SU-DHL-6 (cell line): ENCODE measurements around the gene EDAR.

Experiments used
- H2AFZ ChIP-seq: fragments of 200-600 bp; sonication (generic); 2 replicates; pipeline ENCODE4 v1.6.1; 2014; ENCODE audit warnings: low read depth, mild to moderate bottlenecking, moderate library complexity, mixed read lengths, antibody characterized with exemption, low read length; ENCODE audit not compliant: severe bottlenecking
- H3F3A ChIP-seq: fragments of 200-600 bp; shearing (Covaris generic); 2 replicates; pipeline ENCODE4 v1.6.0; 2016; ENCODE audit warnings: antibody characterized with exemption, mild to moderate bottlenecking; ENCODE audit not compliant: insufficient read depth
- H3K27ac ChIP-seq: fragments of 200-600 bp; sonication (generic); 2 replicates; pipeline ENCODE4 v1.5.1; 2016; ENCODE audit warnings: low read depth, mild to moderate bottlenecking, low read length, moderate library complexity, mixed read lengths
- H3K27me3 ChIP-seq: fragments of 200-600 bp; sonication (generic), shearing (Covaris generic); 2 replicates; pipeline ENCODE4 v1.6.0; 2014; ENCODE audit warnings: mild to moderate bottlenecking, low read length
- H3K36me3 ChIP-seq: fragments of 200-600 bp; sonication (generic); 2 replicates; pipeline ENCODE4 v1.6.1; 2014; ENCODE audit warnings: mild to moderate bottlenecking, low read length, mixed read lengths
- H3K4me2 ChIP-seq: fragments of 300-600, 200-600 bp; shearing (Covaris generic), sonication (generic); 2 replicates; pipeline ENCODE4 v1.6.0; 2014; ENCODE audit warnings: low read length, low read depth, mild to moderate bottlenecking; ENCODE audit not compliant: poor library complexity, severe bottlenecking
- H3K4me3 ChIP-seq: fragments of 200-600 bp; sonication (generic); 2 replicates; pipeline ENCODE4 v1.5.1; 2014; ENCODE audit warnings: antibody characterized with exemption, low read length, mild to moderate bottlenecking, mixed read lengths; ENCODE audit not compliant: insufficient read depth, poor library complexity, severe bottlenecking
- H3K79me2 ChIP-seq: fragments of 200-600 bp; sonication (generic); 2 replicates; pipeline ENCODE4 v1.6.1; 2014; ENCODE audit warnings: mild to moderate bottlenecking, low read length, moderate library complexity; ENCODE audit not compliant: insufficient read depth
- H3K9ac ChIP-seq: fragments of 200-600 bp; sonication (generic); 2 replicates; pipeline ENCODE4 v1.7.0; 2014; ENCODE audit warnings: mild to moderate bottlenecking, low read length
- H3K9me2 ChIP-seq: fragments of 200-600 bp; sonication (generic); replicated peaks from 2 replicates; pipeline ENCODE4 v1.6.1; 2014; ENCODE audit warnings: low read length; ENCODE audit not compliant: insufficient read depth
- H3K9me3 ChIP-seq: fragments of 200-600 bp; sonication (generic); 2 replicates; pipeline ENCODE4 v1.6.1; 2014; ENCODE audit warnings: low read length, mixed read lengths; ENCODE audit not compliant: insufficient read depth
- H4K20me1 ChIP-seq: fragments of 200-600 bp; sonication (generic); 2 replicates; pipeline ENCODE4 v1.6.1; 2014; ENCODE audit warnings: low read depth, mild to moderate bottlenecking, antibody characterized with exemption, low read length, moderate library complexity, mixed read lengths
- EZH2phosphoT487 ChIP-seq: fragments of 200-600 bp; sonication (generic), shearing (Covaris generic); conservative IDR thresholded peaks from 2 replicates; pipeline ENCODE4 v1.6.1; 2018; ENCODE audit warnings: mild to moderate bottlenecking, antibody characterized with exemption, low read length, moderate library complexity, mixed read lengths
- TF ChIP-seq, protein P1 (sequence below): fragments of 200-600 bp; sonication (generic); IDR thresholded peaks from one replicate; pipeline ENCODE4 v1.5.1; 2017; ENCODE audit warnings: antibody characterized with exemption, mild to moderate bottlenecking, low read length, moderate library complexity; ENCODE audit not compliant: insufficient read depth, poor library complexity, severe bottlenecking

Gene EDAR

DNA sequence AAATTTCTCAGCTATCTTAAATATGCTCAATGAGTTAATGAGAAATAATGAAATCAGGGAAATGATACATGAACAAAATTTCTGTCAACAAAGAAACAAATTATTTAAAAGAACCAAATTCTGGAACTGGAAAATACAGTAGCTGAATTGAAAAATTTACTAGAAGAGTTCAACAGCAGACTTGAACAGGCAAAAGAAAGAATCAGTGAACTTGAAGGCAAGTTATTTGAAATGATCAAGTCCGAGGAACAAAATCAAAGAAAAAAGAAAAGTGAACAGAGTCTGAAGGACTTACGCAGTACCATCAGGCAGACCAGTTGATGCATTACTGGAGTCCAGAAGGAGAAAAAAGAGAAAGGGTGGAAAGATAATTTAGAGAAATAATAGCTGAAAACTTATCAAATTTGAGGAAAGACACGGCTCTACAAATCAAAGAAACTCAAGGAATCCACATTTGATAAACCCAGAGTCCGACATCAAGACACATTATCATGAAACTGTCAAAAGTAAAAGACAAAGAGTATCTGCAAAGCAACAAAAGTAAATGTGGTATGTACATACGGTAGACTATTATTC, 118.9 kb downstream of the EDAR start:
- H2AFZ ChIP-seq = no peak overlapping the region
- H3K36me3 ChIP-seq = peaks cover 67% of the 10 kb centered on the region
- H3F3A ChIP-seq = no peaks in the 10 kb centered on the region
- no peaks in the 10 kb centered on the region for H3K79me2 ChIP-seq
- no peaks in the 10 kb centered on the region for H4K20me1 ChIP-seq
- TF ChIP-seq, protein P1, sequence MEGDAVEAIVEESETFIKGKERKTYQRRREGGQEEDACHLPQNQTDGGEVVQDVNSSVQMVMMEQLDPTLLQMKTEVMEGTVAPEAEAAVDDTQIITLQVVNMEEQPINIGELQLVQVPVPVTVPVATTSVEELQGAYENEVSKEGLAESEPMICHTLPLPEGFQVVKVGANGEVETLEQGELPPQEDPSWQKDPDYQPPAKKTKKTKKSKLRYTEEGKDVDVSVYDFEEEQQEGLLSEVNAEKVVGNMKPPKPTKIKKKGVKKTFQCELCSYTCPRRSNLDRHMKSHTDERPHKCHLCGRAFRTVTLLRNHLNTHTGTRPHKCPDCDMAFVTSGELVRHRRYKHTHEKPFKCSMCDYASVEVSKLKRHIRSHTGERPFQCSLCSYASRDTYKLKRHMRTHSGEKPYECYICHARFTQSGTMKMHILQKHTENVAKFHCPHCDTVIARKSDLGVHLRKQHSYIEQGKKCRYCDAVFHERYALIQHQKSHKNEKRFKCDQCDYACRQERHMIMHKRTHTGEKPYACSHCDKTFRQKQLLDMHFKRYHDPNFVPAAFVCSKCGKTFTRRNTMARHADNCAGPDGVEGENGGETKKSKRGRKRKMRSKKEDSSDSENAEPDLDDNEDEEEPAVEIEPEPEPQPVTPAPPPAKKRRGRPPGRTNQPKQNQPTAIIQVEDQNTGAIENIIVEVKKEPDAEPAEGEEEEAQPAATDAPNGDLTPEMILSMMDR = no peak
- TF ChIP-seq EZH2phosphoT487 = no peak
- H3K27ac ChIP-seq = no peak overlapping the region
- no peak overlapping the region for H3K4me2 ChIP-seq
- no peak overlapping the region for H3K4me3 ChIP-seq
- no peaks in the 10 kb centered on the region for H3K27me3 ChIP-seq
- H3K9ac ChIP-seq = no peak overlapping the region
- no peaks in the 10 kb centered on the region for H3K9me3 ChIP-seq
- no peaks in the 10 kb centered on the region for H3K9me2 ChIP-seq

DNA sequence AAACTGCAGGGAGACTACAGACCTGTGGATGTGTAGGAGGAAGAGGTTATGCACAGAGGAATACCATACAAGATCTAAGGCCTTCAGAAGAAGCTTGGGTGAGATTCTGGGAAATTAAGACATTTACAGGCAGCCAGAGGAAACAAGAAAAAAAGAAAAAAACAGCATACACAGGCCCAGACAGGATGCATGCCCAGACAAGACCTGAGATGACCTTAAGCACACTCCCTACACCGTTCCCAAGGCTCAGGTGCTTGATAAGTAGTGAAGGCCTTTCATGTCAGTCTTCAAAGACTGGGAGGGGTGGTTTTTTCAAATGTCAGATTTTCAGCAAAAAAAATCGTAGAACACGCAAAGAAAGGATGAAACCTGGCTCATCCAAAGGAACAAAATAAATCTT, 119.5 kb downstream of the EDAR start:
- Histone ChIP-seq H3K9me2 (no peaks in the 10 kb centered on the region), H3K4me2 (no peak overlapping the region), H4K20me1 (no peaks in the 10 kb centered on the region), H3F3A (no peaks in the 10 kb centered on the region), H3K79me2 (no peaks in the 10 kb centered on the region), H3K9me3 (no peaks in the 10 kb centered on the region), H3K36me3 (peaks cover 64% of the 10 kb centered on the region), H3K27me3 (no peaks in the 10 kb centered on the region), H3K4me3 (no peak overlapping the region), H3K9ac (no peak overlapping the region), H3K27ac (no peak overlapping the region), H2AFZ (no peak overlapping the region)
- no peak for TF ChIP-seq EZH2phosphoT487
- TF ChIP-seq, protein P1 = no peak

DNA sequence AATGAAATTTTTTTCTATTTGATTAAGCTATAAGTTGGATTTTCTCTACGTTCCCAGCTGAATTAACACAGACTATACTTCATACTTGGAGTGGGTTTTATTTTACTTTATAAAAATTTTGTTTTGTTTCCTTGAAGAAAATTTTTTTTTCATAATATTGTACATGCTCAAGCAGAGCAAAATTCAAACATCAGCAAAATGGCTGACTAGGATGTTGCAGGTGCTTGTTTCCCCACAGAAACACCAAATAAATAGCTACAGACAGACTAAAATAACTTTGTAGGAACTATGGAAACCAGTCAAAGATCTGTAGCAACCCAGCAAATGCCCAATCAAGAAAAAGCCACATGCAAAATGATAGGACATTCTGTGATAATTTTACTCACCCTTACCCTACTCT, 120.1 kb downstream of the EDAR start:
- Histone ChIP-seq H3K9me2 (no peaks in the 10 kb centered on the region), H3K27ac (no peak overlapping the region), H3K36me3 (peaks cover 59% of the 10 kb centered on the region), H3K4me3 (no peak overlapping the region), H3K9ac (no peak overlapping the region), H3K79me2 (no peaks in the 10 kb centered on the region), H2AFZ (no peak overlapping the region), H3K4me2 (no peak overlapping the region), H3K27me3 (no peaks in the 10 kb centered on the region), H3K9me3 (no peaks in the 10 kb centered on the region), H3F3A (no peaks in the 10 kb centered on the region), H4K20me1 (no peaks in the 10 kb centered on the region)
- TF ChIP-seq EZH2phosphoT487 = no peak
- TF ChIP-seq, protein P1 = no peak
